ENCODE data around the gene PLXNB2.

PLXNB2 gene

GRCh38 chr22:50249341-50250248 lies 57.9 kb downstream of the PLXNB2 start:
- no peak for DNase-seq

- no peak for DNase-seq
Measured at GRCh38 chr22:50248196-50249081, 59.0 kb downstream of the PLXNB2 start.

GRCh38 chr22:50247748-50248147 lies 59.7 kb downstream of the PLXNB2 start:
- no peak for DNase-seq

GRCh38 chr22:50246242-50247175 lies 60.9 kb downstream of the PLXNB2 start:
- DNase-seq = no peak

GRCh38 chr22:50245214-50246072 lies 62.0 kb downstream of the PLXNB2 start:
- DNase-seq = no peak

GRCh38 chr22:50244420-50245213 lies 62.8 kb downstream of the PLXNB2 start, which contains the start of gene TUBGCP6:
TUBGCP6 (minus strand) TSS chr22:50245023; CDS start chr22:50244459, 564 bp downstream.
- peak; percentile 94 for DNase-seq

- no peak for DNase-seq
Measured at GRCh38 chr22:50243685-50244419, 63.6 kb downstream of the PLXNB2 start.

GRCh38 chr22:50242406-50242949 lies 65.0 kb downstream of the PLXNB2 start:
- no peak for DNase-seq

GRCh38 chr22:50238755-50239154 lies 68.7 kb downstream of the PLXNB2 start:
- DNase-seq = no peak

- DNase-seq = no peak
Measured at GRCh38 chr22:50236731-50237409, 70.6 kb downstream of the PLXNB2 start.

- no peak for DNase-seq
Measured at GRCh38 chr22:50233223-50233622, 74.2 kb downstream of the PLXNB2 start.

- DNase-seq = no peak
Measured at GRCh38 chr22:50232481-50233151, 74.8 kb downstream of the PLXNB2 start.

GRCh38 chr22:50229370-50229769 lies 78.1 kb downstream of the PLXNB2 start:
- DNase-seq = no peak

GRCh38 chr22:50228366-50228765 lies 79.1 kb downstream of the PLXNB2 start:
- DNase-seq = no peak

- DNase-seq = no peak
Measured at GRCh38 chr22:50227579-50228215, 79.7 kb downstream of the PLXNB2 start.

GRCh38 chr22:50226875-50227165 lies 80.6 kb downstream of the PLXNB2 start:
- DNase-seq = no peak

GRCh38 chr22:50226063-50226874 lies 81.2 kb downstream of the PLXNB2 start:
- DNase-seq = no peak

Measured in activated naive CD4-positive, alpha-beta T cell treated with anti-CD3 and anti-CD28 coated beads, Interleukin-2, amount 50 U/mL, for 16 hours (primary cell).